NK-92 treated with Interleukin-12 subunit alpha and Interleukin-12 subunit beta, amount 100 ng/mL, for 24 hours (cell line): ENCODE results near the gene C16orf74.

Experiments
- DNase-seq: peaks from one replicate; lab custom pipeline; 2025; lab: John Stamatoyannopoulos, UW

C16orf74 gene

GRCh38 chr16:85746460-85747215, 4.3 kb downstream of the C16orf74 start:
- no peak for DNase-seq

- no peak for DNase-seq
Observed at GRCh38 chr16:85738923-85739715, 11.8 kb downstream of the C16orf74 start.

GRCh38 chr16:85736921-85737320, 14.0 kb downstream of the C16orf74 start:
- DNase-seq, result no peak

- no peak for DNase-seq
Observed at GRCh38 chr16:85735946-85736345, 14.9 kb downstream of the C16orf74 start.

- no peak for DNase-seq
Observed at GRCh38 chr16:85735225-85735635, 15.7 kb downstream of the C16orf74 start.

GRCh38 chr16:85734311-85735017, 16.4 kb downstream of the C16orf74 start:
- no peak for DNase-seq

GRCh38 chr16:85733839-85734170, 17.1 kb downstream of the C16orf74 start:
- no peak for DNase-seq

GRCh38 chr16:85733155-85733838, 17.6 kb downstream of the C16orf74 start:
- DNase-seq, result no peak

- DNase-seq, result no peak
Observed at GRCh38 chr16:85731179-85731578, 19.7 kb downstream of the C16orf74 start.

- no peak for DNase-seq
Observed at GRCh38 chr16:85730186-85730465, 20.8 kb downstream of the C16orf74 start.

GRCh38 chr16:85729452-85730185, 21.3 kb downstream of the C16orf74 start:
- DNase-seq, result no peak

- no peak for DNase-seq
Observed at GRCh38 chr16:85728879-85729278, 22.0 kb downstream of the C16orf74 start.

- no peak for DNase-seq
Observed at GRCh38 chr16:85724936-85725335, 26.0 kb downstream of the C16orf74 start.

- no peak for DNase-seq
Observed at GRCh38 chr16:85724126-85724879, 26.6 kb downstream of the C16orf74 start.

- DNase-seq, result no peak
Observed at GRCh38 chr16:85722128-85722893, 28.6 kb downstream of the C16orf74 start.

GRCh38 chr16:85720302-85720637, 30.6 kb downstream of the C16orf74 start:
- DNase-seq, result no peak

GRCh38 chr16:85719605-85720301, 31.1 kb downstream of the C16orf74 start:
- DNase-seq, result no peak

- no peak for DNase-seq
Observed at GRCh38 chr16:85718682-85719081, 32.2 kb downstream of the C16orf74 start.

- DNase-seq, result no peak
Observed at GRCh38 chr16:85718153-85718477, 32.8 kb downstream of the C16orf74 start.
